ENCODE data around the gene IGF1R.

The IGF1R gene

DNA sequence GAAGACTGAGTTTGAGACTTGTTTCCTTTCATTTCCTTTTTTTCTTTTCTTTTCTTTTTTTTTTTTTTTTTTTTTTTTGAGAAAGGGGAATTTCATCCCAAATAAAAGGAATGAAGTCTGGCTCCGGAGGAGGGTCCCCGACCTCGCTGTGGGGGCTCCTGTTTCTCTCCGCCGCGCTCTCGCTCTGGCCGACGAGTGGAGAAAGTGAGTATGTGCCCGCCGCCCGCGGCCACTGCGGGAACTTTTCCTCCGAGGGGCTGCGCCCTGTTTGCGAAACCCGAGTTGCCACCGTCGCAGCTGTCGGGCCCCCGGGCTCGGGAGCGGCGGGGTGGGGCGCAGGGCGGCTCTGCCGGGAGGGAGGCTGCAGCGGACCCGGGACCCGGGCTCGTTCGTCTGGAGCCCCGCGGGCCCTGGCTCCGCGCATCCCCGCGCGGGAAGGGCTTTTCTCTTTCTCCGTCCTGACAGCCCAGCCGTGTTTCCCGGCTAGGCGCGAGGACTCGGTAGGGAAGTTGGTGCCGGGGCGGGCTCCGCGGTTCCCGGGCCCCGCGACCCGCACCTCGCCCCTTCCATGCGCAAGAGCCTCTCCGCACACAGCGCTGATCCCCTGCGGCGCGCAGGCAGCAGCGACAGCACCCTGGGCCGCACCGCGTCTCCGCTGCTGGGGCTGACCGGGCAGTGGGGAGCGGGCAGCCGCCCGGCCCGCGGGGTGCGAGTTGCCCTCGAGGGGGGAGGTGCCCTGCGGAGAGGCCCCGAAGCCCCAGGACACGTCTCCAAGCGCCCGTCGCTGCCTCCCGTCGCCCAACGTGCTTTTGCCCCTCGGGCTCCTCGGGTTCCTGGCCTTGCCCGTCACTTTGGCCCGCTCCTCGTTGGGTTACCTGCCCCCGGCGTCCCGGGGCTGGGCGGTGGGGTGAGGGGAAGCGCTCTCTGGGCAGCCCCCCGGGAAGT lies 1.4 kb downstream of the IGF1R start:
- DNase-seq, result no peak

DNA sequence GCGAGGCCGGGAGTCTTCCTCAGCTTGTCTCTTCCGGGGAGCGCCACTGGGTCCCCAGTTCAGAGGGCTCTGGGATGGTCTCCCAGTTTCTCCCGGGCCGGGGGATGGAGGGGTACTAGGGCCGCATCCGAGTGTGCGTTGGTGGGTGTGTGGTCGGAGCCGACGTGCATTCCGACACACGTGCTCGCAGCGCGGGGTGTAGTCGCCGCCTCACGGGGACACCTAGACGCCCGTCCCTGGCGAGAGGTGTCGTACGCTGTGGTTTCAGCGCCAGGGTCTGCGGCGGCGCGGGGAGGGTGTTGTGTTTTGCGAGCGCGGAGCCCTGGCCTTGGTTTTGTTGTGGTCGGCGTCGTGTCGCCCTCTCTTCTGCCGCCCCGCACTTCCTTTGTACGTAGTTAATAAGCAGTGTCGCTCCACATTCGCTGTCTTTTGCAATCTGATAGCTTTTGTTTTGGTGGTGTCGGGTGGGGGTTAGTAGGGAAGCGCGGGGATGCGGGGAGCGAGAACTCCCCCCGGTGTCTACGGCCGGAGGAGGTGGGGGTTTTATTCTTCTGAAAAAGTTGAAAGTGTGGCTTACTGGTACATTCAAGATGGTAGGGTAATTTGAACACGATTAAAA lies 2.2 kb downstream of the IGF1R start:
- DNase-seq, result no peak

DNA sequence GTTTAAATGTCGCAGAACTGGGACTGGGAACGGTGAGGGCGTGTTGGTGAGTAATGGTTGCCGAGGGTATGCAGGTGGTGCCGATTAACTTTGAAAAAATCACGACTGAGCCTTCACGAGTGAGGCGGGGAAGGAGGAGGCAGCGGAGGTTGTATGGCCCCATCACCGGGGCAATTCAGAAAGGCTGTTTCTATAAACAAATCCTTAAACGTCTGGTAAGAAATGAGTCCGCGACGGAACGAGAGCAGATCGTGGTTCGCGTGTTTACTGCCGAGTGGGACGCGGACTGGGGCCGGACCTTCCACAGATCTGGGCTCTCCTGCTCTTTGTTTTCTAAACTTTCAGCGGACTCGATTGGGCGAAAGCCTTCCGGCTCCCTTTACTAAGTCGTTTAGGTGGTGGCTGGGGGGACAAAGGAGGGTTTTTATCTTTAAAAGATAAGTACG lies 2.7 kb downstream of the IGF1R start:
- DNase-seq, result no peak

DNA sequence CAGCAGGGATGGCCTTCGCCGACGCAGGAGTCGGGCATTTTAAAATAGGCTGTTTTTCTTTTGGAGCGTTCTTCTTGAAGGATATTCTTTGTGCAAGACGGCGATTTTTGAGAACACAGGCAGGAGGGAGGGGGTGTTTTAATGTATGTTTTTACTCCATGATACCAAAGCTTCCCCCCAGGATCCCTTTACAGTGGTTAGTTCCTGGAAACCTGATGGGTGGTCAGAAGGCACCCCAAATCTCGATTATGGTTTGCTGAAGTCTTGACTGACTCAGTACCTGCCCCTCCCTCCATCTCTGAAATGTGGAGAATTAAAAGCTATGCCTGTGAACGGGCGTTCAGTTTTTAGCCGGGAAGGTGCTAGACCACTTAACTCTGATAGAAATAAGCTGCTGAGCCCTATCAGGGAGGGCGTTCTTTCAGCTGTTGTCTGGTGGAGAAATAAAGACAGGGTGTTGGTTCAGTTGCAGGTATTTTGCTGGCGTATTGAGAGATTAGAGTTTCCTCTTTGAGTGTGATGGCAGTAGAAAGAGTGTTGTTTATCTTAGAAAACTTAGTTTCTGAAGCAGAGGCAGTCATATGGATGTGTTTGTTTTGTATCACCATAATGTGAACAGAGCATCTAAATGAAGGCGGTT lies 3.4 kb downstream of the IGF1R start:
- no peak for DNase-seq

DNA sequence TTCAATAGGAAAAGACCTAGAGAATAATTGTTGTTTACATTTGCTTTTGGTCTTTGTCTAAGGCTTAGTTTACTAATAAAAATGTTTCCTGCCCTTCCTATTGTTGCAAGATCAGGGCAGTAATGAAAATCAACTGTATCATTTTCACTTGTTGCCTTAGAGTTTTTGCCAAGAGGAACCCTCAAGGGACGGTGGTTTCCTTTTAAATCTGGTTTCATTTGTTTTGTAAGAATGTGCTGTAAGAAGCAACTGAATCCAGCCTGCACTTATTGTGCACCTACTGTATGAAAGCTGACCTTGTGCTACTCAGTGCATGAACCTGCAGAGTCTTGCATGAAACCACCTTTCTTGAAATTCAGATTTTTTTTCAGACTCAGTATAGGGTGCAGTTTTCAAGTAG lies 5.3 kb downstream of the IGF1R start:
- DNase-seq, result no peak

DNA sequence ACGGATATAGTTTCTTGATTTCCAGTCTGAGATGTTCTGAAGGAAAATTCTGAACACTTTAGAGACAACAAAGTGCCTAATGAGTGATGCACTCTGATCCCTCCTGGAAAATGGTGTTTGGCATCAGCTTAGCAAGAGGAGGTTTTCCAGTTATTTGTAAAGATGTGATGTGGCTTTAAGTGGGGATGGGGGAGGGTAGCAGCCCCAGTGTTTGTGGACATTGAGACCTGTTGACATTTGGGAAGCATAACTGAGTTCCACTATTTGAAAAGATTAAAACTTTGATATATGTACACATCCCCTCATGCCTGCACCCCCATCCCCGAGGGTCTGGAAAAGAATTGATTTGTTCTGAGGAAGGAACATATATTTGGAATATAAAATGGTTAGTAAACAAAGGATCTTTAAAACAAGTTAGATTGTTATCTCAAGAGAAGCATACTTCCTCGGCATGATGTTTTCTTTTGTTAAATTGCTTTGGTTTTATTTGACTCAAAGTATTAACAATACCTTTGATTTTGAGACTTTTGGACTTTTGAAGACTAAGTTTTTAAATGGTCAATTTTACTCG lies 6.5 kb downstream of the IGF1R start:
- no peak for DNase-seq

DNA sequence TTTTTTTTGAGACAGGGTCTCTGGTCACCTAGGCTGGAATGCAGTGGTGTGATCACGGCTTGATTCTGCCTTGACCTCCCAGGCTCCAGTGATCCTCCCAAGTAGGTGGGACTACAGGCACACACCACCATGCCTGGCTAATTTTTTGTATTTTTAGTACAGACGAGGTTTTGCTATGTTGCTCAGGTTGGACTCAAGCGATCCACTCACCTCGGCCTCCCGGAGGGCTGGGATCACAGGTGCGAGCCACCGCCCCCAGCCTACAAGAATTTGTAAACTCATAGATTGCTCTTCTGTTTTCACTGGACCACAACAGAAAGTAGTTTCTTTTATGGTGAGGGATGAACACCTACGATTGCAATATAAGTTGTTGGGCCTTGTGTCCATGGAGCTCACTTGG lies 7.4 kb downstream of the IGF1R start:
- no peak for DNase-seq

DNA sequence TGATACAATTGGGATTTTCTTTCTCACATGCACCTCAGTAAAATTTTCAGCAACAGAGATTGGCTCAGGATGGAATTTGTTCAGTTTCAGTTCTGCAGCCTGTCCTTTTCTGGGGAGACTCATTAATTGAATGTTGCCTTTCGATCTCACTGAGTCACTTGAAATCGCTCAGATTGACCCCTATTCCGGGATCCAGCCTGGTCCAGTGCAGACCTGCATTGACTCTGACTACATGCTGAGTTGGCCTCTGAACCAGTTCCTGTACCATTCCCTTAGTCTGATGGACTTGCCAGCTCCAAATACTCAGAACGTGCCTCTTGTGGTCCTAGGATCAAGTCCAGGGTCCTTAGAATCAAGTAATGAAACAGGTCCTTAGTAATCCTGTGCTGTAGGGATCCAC lies 9.4 kb downstream of the IGF1R start:
- DNase-seq, result no peak

DNA sequence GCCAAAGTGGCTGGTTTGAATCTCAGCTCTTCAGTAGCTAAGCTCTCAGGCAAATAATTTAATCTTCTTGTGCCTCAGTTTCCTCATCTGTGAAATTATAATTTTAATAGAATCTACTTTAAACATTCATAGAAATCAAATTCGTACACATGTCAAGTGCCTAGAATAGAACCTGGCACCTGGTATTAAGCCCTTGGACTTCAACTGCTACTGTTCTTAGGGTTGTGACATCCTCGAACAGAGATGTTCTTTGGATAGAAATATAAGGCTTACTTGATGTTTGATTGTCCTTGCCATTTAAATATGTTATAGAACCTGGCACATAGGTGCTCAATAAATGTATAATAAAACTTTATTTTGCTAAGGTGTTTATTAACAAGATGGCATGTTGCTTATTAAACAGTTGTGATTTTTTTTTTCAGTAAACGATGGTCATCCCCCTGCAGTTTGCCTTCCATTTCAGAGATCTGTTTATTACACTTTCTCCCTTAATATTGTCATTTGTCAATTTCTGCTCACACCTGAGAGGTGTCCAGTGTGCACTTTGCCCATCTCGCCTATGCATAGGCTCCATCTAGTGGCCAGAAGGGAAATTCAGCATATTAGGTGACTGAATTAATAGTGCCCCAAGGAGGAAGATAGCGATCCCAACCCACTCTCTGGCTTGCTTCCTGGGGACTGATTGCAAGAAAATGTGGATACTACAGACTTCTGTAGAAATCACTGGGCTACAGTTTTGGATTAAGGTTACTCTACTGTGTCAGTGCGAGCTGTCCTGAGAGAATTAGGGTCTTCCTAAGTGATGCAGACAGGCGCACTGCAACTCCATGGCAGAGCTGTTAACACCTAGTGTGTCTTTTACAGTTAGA lies 10.7 kb downstream of the IGF1R start:
- DNase-seq, result no peak

DNA sequence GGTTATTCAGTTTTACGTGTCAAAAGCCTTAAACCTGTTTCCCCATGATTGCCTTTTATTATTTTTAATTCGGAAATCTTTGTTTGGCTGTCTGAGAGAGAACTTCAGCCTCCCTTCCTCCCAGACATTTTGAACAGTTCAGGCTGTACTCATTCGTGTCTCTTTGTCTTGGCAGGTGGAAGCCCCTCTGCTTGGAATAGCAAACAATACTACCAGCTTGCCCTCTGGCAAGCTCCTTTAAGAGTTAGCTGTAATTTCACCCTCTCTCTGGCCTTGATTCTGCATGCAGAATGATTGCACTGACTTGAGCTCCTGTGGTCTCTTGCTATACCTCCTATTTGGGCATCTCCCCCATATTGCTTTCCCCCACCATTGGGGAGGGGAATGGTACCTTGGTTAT lies 11.7 kb downstream of the IGF1R start:
- DNase-seq, result no peak

DNA sequence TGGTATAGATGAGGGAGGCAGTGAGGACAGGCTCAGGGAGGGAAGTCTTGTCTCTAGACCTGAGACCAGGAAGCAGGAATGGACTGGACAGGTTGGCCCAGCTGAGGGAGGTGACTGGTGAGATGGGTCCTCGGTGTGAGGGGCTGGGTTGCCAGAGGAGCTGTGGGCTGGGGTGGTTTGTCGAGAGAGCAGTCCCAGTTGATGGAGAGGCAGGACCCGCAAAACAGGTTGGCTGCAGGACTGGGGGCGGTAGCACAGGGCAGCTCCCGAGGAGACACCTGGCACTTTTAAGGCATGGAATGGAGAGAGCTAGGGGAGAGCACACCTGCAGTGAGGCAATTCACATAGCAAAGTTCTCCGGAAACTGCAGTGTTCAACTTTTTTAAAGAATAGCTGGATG lies 14.7 kb downstream of the IGF1R start:
- DNase-seq, result no peak

DNA sequence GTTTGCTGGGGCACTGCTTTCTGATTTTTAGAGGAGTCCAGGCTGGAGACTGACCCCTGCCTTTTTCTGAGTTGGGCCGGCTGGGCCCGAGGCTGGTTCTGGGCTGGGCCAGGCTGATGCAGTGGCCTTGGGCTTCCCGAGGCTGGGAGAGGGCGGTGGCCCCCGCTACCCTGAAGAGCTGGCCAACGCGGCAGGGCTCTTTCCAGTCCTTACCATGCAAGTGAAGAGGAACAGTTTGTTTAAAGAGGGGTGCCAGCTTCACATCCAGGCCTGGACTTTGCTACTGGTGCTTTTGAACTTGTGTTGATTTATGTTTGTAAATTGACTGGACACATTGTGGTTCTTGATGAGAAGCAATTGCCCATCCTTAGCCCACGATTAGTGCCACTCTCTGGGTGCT lies 15.3 kb downstream of the IGF1R start:
- DNase-seq, result no peak

DNA sequence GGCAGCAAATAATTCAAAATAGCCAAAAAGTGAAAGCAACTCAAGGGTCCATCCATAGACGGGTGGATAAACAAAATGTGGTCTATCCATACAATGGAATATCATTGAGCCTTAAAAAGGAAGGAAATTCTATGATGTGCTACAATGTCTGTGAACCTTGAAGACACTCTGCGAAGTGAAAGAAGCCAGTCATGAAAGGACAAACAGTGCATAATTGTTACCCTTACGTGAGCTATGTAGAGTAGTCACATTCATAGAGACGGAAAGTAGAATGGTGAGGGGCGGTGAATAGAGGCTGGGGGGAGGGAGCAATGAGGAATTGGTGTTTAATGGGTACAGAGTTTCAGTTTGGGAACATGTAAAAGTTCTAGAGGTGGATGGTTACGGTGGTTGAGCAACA lies 18.1 kb downstream of the IGF1R start:
- no peak for DNase-seq

DNA sequence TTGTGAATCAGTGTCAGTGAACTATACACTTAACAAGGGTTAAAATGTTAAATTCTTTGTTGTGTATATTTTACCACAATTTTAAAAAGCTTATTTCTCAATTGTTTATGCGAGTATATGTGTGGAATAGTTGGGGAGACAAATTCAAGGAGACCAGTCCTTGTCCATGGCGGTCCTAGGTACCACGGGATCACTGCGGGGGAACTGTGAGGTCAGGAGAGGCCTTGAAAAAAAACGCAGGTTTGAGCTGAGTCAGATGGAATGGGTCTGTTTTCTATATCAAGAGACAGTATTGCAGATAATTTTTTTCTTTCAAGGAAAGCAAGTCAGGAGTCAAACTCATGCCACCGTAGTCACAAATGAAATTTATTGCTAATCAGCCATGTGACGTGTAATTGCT lies 18.5 kb downstream of the IGF1R start:
- DNase-seq, result no peak

DNA sequence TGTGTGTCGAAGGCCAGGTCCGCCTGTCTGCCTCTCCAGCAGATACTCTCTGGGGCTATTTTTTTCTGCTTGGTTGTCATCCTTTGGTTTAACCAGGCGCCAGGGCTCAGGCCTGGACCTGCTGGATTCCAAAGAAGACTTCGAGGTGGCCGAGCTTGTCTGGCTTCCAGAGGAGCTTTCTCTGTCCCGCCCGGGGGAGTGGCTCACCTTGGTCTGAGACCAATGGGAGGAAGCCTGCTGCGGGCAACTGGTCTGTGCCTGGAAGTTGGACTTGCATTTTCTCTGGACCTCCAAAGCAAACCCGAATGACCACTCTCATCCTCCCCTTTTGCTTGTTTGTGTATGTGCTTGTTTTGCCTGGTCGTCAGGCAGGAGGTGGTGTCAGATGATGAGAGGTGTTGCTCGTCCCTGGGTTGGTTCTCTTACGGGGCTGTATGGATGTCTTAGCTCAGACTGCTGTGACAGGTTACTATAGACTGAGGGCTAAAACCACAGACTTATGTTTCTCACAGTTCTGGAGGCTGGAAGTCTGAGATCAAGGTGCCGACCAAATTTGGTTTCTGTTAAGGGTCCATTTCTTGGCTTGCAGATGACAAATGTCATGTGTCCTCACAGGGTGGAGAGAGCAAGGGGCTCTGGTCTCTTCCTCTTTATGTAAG lies 19.3 kb downstream of the IGF1R start:
- DNase-seq, result no peak

DNA sequence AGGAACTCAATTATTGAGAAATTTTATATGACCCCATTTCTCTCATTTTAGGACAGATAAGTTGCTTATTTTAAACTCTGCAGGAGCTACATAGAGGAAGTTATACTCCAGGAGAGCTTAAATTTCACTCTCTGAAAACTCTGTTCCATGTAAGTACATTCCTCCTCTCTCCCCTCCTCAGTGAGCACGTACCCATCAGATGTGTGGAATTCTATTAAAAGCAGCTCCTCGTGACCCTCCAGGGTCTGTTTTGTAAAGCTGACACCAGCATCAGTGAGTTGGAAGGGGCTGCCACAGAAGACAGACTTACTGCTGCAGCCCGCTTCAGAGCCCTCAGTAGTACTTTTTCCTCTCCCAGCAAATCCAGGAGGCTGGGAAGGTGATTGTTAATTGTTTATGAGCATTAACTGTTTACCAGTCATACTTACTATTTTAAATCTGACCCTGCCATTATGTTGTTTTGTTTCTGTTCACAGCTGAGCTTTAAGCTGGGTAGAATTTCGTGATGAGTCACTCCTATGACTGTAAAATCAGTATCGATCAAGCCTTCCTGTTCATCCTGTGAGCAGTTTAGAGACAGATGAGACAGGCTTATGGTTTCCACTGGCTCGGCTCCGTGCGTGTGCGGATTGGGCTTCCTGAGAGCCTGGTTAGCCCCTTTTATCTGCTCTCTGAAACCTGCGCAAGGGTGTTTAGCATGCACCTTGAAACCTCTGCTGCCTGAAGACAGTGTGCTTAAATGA lies 20.4 kb downstream of the IGF1R start:
- DNase-seq, result no peak

DNA sequence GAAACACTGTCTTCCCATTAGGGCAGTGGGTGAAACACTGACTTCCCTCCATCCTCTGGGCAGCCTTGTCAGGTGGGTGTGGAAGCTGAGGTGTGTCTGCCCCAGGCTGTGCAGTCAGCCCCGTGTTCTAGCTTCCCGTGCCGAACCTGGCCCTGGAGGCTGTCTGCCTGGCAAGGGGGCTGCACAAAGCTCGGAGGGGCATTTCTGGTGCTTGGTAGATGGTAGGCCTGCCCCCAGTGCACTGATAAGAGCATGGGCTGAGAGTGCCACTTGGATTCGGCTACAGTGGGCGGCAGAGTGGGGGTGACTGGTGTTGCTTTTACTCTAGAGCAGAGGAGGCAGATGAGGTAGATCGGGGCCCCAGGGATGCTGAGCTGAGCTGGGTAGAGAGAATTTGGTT lies 21.3 kb downstream of the IGF1R start:
- DNase-seq, result no peak

DNA sequence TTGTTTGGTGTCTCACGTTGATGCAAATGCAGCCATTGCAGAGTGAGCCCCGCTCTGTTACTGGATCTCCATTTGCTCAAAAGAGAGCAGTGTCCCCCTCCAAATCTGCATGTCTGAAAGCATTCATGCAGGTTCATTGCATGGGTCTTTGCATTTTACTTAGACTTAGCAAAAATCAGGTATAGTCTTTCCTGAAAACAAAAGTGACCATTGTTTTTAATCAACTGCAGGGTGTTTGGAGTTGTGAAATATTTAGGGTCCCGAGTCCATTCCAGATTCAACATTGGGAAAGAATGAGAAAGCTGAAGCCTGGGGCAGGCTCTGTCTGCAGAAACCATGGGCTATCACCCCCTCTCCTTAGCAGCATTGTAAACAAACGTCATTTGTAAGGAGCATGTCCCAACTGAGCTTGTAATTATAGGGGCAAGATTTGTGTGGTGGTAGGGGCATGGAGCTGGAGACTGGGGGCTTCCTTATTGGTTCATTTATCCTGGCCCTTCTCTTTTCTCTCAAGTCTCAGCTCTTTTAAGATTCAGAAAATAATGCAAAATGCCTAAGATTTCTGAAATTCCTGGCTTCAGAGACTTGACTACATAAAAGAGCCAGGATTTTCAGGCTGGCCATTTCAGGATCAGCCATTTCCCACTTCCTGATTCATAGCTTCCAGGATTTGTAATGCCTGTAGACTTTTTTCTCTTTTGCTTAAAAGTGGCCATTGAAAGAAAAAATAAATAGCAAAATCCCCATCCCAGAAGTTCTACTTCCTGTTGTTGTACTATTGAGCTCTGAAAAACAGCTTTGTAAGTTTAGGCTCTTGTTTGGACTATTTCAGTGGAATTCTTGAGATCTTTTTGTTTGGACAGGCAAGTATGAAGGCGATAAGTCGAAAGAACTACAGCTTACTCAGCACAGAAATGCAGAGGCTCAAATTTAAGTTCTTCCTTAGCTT lies 23.0 kb downstream of the IGF1R start:
- DNase-seq, result no peak

DNA sequence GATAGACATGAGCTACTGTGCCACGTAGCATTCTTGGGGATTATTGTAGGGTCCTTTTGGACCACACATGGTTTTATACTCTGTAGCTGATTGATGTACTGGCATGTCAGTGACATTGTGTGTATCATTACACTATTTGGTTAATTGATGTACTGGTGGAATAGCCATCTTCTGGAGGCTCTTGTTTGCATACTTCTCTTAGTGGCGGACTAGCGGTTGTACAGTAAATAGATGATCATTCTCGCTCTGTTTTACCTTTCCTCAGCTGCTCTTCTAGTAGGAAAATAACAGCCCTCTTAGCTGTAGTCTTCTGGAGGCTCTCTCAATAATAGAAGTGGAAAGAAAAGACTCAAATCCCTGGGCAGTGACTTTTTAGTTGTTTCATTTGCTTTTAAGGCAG lies 24.8 kb downstream of the IGF1R start:
- no peak for DNase-seq

DNA sequence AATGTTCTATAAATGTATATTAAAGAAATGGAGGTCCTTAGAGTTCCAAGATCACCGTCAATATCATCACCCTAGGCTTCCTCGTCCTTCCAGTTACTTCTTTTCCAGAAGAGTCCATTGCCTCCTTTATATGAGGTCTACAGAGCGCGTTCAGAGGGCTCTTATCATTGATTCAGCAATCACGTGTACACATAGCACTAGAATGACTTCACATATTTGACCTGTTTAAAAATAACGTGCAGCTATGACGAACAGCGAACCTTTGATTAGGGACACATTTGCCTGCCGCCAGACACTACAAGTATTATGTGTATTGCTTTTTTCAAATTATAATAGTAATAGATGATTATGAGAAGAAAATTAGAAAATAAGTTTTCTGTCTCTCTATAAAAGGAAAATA lies 26.0 kb downstream of the IGF1R start:
- DNase-seq, result no peak

Measured in DMS153 (cell line).